Lower leg skin (tissue), 3 donors: ENCODE measurements around the gene KCNMA1.

Source experiments
- CTCF ChIP-seq, 3 donors: fragments of 450-650 bp; IDR thresholded peaks; one replicate each; pipeline ENCODE4 v1.5.1; 2016; ENCODE audit warnings: antibody characterized with exemption in 3 of 3, mild to moderate bottlenecking in 3 of 3, moderate library complexity in 2 of 3
- POLR2A ChIP-seq, 2 donors: fragments of 450-650 bp; IDR thresholded peaks; one replicate each; pipeline ENCODE4 v1.6.1; 2016 to 2017; ENCODE audit warnings: antibody characterized with exemption in 2 of 2, mild to moderate bottlenecking in 1 of 2, moderate library complexity in 1 of 2

GRCh38 chr10:77079592-77080300 lies 557.9 kb downstream of the KCNMA1 start:
- TF ChIP-seq CTCF (IDR thresholded peaks at IDR 0.05) (no peak), POLR2A (IDR thresholded peaks at IDR 0.05) (no peak)
